GM12878 (cell line): ENCODE data around the gene CAMK2D. TPM values are rescaled to one million over a fixed set of nuclear protein-coding genes. Genes with fewer than 3 reads are reported as not detected.

Source experiments
- ATAC-seq: fragments of 200-7000 bp; cut with Tn5 transposase; 3 replicates; pipeline ENCODE4 v1.9.1; 2020; ENCODE audit warnings: mild to moderate bottlenecking, moderate library complexity
- BruUV-seq: library from RNA; stranded (reverse); fragments of 400-500 nt; replicated peaks from 2 replicates; lab custom pipeline; 2021; lab: Mats Ljungman, UMichigan
- CTCF ChIA-PET: fragments of 300-600 bp; sonication (Branson Sonifier 250); formaldehyde crosslinking; extraction: SDS; loops from one replicate; lab custom pipeline; 2021; ENCODE audit warnings: inconsistent platforms; lab: Yijun Ruan, JAX
- POLR2A ChIA-PET: fragments of 350-600 bp; formaldehyde crosslinking; extraction: SDS; loops from one replicate; lab custom pipeline; 2021; ENCODE audit warnings: inconsistent platforms; lab: Charles Lee
- RAD21 ChIA-PET: fragments of 300-600 bp; sonication (Branson Sonifier 250); formaldehyde crosslinking; loops from one replicate; lab custom pipeline; 2023; ENCODE audit warnings: antibody characterized with exemption; ENCODE audit not compliant: unreplicated experiment; lab: Charles Lee
- SMC1A ChIA-PET: fragments of 300-600 bp; sonication (Branson Sonifier 250); formaldehyde crosslinking; loops from one replicate; lab custom pipeline; 2023; ENCODE audit not compliant: unreplicated experiment, uncharacterized antibody; lab: Charles Lee
- DNase-seq: peaks from one replicate; pipeline ENCODE4 v3.0.0-alpha.2; 2011; ENCODE audit warnings: low read depth, low spot score
- FAIRE-seq: peaks from 3 replicates; lab custom pipeline; 2011; peaks lifted over from hg19 to GRCh38; lab: Jason Lieb, UNC
- H2AFZ ChIP-seq: 2 replicates; pipeline ENCODE4 v1.6.0; 2011; ENCODE audit warnings: low read depth, low read length, control low read depth; ENCODE audit not compliant: control insufficient read depth
- H3K27ac ChIP-seq: 2 replicates; pipeline ENCODE4 v1.5.1; 2011; ENCODE audit warnings: control low read depth; ENCODE audit not compliant: control insufficient read depth, insufficient read depth
- H3K27me3 ChIP-seq, 2 experiments: replicated peaks in 1 of 2; 2 replicates each; pipeline versions ENCODE4 v1.6.0 to v1.6.1; 2011; ENCODE audit warnings: low read length in 1 of 2; ENCODE audit not compliant: control insufficient read depth in 2 of 2, insufficient read depth in 2 of 2
- H3K36me3 ChIP-seq, 2 experiments: 2 replicates each; pipeline ENCODE4 v1.5.1; 2011; ENCODE audit warnings: low read length in 1 of 2; ENCODE audit not compliant: control insufficient read depth in 2 of 2, insufficient read depth in 2 of 2
- H3K4me1 ChIP-seq: 2 replicates; pipeline ENCODE4 v1.6.1; 2011; ENCODE audit warnings: mild to moderate bottlenecking, low read length, moderate library complexity, mixed read lengths; ENCODE audit not compliant: control insufficient read depth, insufficient read depth
- H3K4me2 ChIP-seq: 2 replicates; pipeline ENCODE4 v1.6.0; 2011; ENCODE audit warnings: control low read depth; ENCODE audit not compliant: control insufficient read depth, insufficient read depth
- H3K4me3 ChIP-seq: fragments of 200-600 bp; sonication (generic); 2 replicates; pipeline ENCODE4 v1.5.1; 2016
- H3K79me2 ChIP-seq: 2 replicates; pipeline ENCODE4 v1.6.0; 2011; ENCODE audit warnings: low read length; ENCODE audit not compliant: control insufficient read depth, insufficient read depth
- H3K9ac ChIP-seq: 2 replicates; pipeline ENCODE4 v1.8.0; 2011; ENCODE audit warnings: low read length, control low read depth, mixed read lengths; ENCODE audit not compliant: control insufficient read depth, insufficient read depth
- H3K9me3 ChIP-seq: replicated peaks from 3 replicates; pipeline ENCODE4 v1.5.1; 2011; ENCODE audit warnings: mild to moderate bottlenecking, low read length; ENCODE audit not compliant: control insufficient read depth, insufficient read depth
- H4K20me1 ChIP-seq: 2 replicates; pipeline ENCODE4 v1.6.0; 2011; ENCODE audit not compliant: control insufficient read depth, insufficient read depth
- BCL3 ChIP-seq: IDR thresholded peaks from 2 replicates; pipeline ENCODE4 v1.6.1; 2011; ENCODE audit warnings: borderline replicate concordance, low read depth, mild to moderate bottlenecking, moderate library complexity, low read length; ENCODE audit not compliant: insufficient read depth, poor library complexity, severe bottlenecking
- MEF2B ChIP-seq: fragments of 450-650 bp; IDR thresholded peaks from 2 replicates; pipeline ENCODE4 v1.6.1; 2018; ENCODE audit warnings: mild to moderate bottlenecking, moderate library complexity; ENCODE audit not compliant: partially characterized antibody, poor library complexity, severe bottlenecking
- NFYB ChIP-seq: IDR thresholded peaks from 2 replicates; pipeline ENCODE4 v1.6.1; 2011; ENCODE audit warnings: low read depth, mild to moderate bottlenecking, low read length, improper control_type of control experiment, moderate library complexity; ENCODE audit not compliant: insufficient read depth
- RCOR1 ChIP-seq: conservative IDR thresholded peaks from 2 replicates; pipeline ENCODE4 v1.6.1; 2012; ENCODE audit warnings: low read depth, low read length, improper control_type of control experiment
- ZBTB33 ChIP-seq: fragments of 450-650 bp; IDR thresholded peaks from 2 replicates; pipeline ENCODE4 v1.6.1; 2017; ENCODE audit warnings: mild to moderate bottlenecking
- ZNF687 ChIP-seq: fragments of 450-650 bp; IDR thresholded peaks from 2 replicates; pipeline ENCODE4 v1.6.1; 2017; ENCODE audit warnings: mild to moderate bottlenecking, moderate library complexity
- WGBS: methylation state at CpG from one replicate; pipeline ENCODE4 v1.1.6; 2016; ENCODE audit warnings: low lambda C conversion rate; ENCODE audit not compliant: insufficient replicate concordance, insufficient coverage; ENCODE audit errors: missing lambda C conversion rate; 5-methylcytosine and 5-hydroxymethylcytosine counted together
- in situ Hi-C: fragments of 300-500 bp; cut with MboI; formaldehyde crosslinking; loops from 9 replicates; pipeline ENCODE4 v1.14.3; 2018; ENCODE audit warnings: mixed read lengths
- intact Hi-C: fragments of 100-400 bp; cut with micrococcal nuclease; formaldehyde crosslinking; loops from one replicate; pipeline ENCODE4 v1.14.2; 2022; ENCODE audit not compliant: unreplicated experiment
- polyA plus RNA-seq, 11 experiments: library from polyadenylated mRNA; depleted of rRNA in 4 of 11; unstranded in 6 of 11; stranded (reverse) in 5 of 11; fragments of >200 nt; fragmentation: Nextera tagmentation in 4 of 11; fragmentation: Illumina TruSeq in 1 of 11; extraction: Ambion mirVana in 4 of 11; extraction: Trizol in 1 of 11; gene quantifications; 1 replicate in 1 of 11; 2 replicates in 10 of 11; pipeline versions ENCODE4 v1.2.1 to v1.2.3, GENCODE V29; 2011 to 2016; ENCODE audit warnings: inconsistent platforms in 2 of 11, missing spikeins in 2 of 11, low read depth in 1 of 11
- total RNA-seq, 4 experiments: library from RNA; depleted of rRNA in 3 of 4; stranded (reverse); fragments of >200 nt in 3 of 4; fragmentation: Illumina TruSeq in 1 of 4; extraction: Trizol in 1 of 4; gene quantifications; 2 replicates each; pipeline versions ENCODE4 v1.2.1 to v1.2.3, GENCODE V29; 2013 to 2021

CAMK2D gene
- total and polyA plus RNA-seq, 10 of the 15 experiments (the other 5 are each of a cell fraction or from before 2014, with no cell fraction given): 6.9 to 88.5 (median 12.9) TPM

GRCh38 chr4:113462286-113462685 lies 299.3 kb downstream of the CAMK2D start:
- no TSS peak for BruUV-seq
- intact Hi-C loops (no loop called here), in situ Hi-C loops (no loop called here)
- DNase-seq (no peak), ATAC-seq (no peak), FAIRE-seq (no peak)
- no peak overlapping the region for H3K4me2 ChIP-seq
- no peak overlapping the region for H3K27ac ChIP-seq
- no peaks in the 10 kb centered on the region for H3K27me3 ChIP-seq
- ChIA-PET RAD21 (no interaction called here), POLR2A (no interaction called here), CTCF (interaction anchor here (0.8 kb wide), 1 partner anchor 68 kb away, joined by 3 read pairs; no protein-coding TSS in a partner anchor), SMC1A (interaction anchor here (1.4 to 1.8 kb wide), 2 partner anchors 10 to 19 kb away, joined by 3 to 5 read pairs; no protein-coding TSS in a partner anchor)
- no peak overlapping the region for H3K4me3 ChIP-seq
- H3K9ac ChIP-seq: no peak overlapping the region
- 95% methylated on average over 1 of the region's 1 CpG for WGBS
- no peaks in the 10 kb centered on the region for H3K9me3 ChIP-seq
- no peak for TF ChIP-seq MEF2B
- TF ChIP-seq NFYB: no peak
- TF ChIP-seq BCL3: no peak
- TF ChIP-seq ZBTB33: no peak
- TF ChIP-seq RCOR1: no peak
- no peak for TF ChIP-seq ZNF687
- H2AFZ ChIP-seq: no peak overlapping the region
- no peaks in the 10 kb centered on the region for H3K4me1 ChIP-seq
- no peaks in the 10 kb centered on the region for H3K79me2 ChIP-seq
- no peaks in the 10 kb centered on the region for H4K20me1 ChIP-seq
- H3K36me3 ChIP-seq: peaks cover 1 to 12% of the 10 kb centered on the region in 2 experiments; a peak in 3 of 4 replicates
